ENCODE measurements around the gene AP5B1.

AP5B1 gene

GRCh38 chr11:65803797-65804492 lies 23.2 kb upstream of the AP5B1 start:
- no peak for DNase-seq
- peaks cover 10% of the 10 kb centered on the region for H3K4me1 Mint-ChIP-seq
- no peaks in the 10 kb centered on the region for H3K36me3 Mint-ChIP-seq (ENCODE audit: low read depth)
- H3K27ac Mint-ChIP-seq, result peak overlapping the region; percentile 48
- H3K27me3 Mint-ChIP-seq (ENCODE audit: low read depth, poor library complexity), result peaks cover 39% of the 10 kb centered on the region
- TF ChIP-seq CTCF (IDR thresholded peaks at IDR 0.05), result no peak
- H3K4me3 Mint-ChIP-seq, result no peak overlapping the region
- H3K9me3 Mint-ChIP-seq, result no peaks in the 10 kb centered on the region

GRCh38 chr11:65802841-65803240 lies 22.1 kb upstream of the AP5B1 start:
- Mint-ChIP-seq H3K9me3 (no peaks in the 10 kb centered on the region), H3K27me3 (ENCODE audit: low read depth, poor library complexity) (peaks cover 36% of the 10 kb centered on the region), H3K4me3 (no peak overlapping the region), H3K27ac (no peak overlapping the region), H3K36me3 (ENCODE audit: low read depth) (no peaks in the 10 kb centered on the region), H3K4me1 (peaks cover 13% of the 10 kb centered on the region)
- DNase-seq, result no peak
- no peak for TF ChIP-seq CTCF (IDR thresholded peaks at IDR 0.05)

- no peak for DNase-seq
- no peaks in the 10 kb centered on the region for H3K9me3 Mint-ChIP-seq
- TF ChIP-seq CTCF (IDR thresholded peaks at IDR 0.05), result no peak
- no peaks in the 10 kb centered on the region for H3K36me3 Mint-ChIP-seq (ENCODE audit: low read depth)
- H3K4me1 Mint-ChIP-seq, result peaks cover 20% of the 10 kb centered on the region
- H3K27ac Mint-ChIP-seq, result peak overlapping the region; percentile 36
- H3K27me3 Mint-ChIP-seq (ENCODE audit: low read depth, poor library complexity), result peaks cover 37% of the 10 kb centered on the region
- H3K4me3 Mint-ChIP-seq, result no peak overlapping the region
Observed at GRCh38 chr11:65801153-65801987, 20.6 kb upstream of the AP5B1 start.

GRCh38 chr11:65798882-65799281 lies 18.1 kb upstream of the AP5B1 start:
- no peak for TF ChIP-seq CTCF (IDR thresholded peaks at IDR 0.05)
- H3K4me1 Mint-ChIP-seq, result peaks cover 25% of the 10 kb centered on the region
- no peaks in the 10 kb centered on the region for H3K36me3 Mint-ChIP-seq (ENCODE audit: low read depth)
- H3K27ac Mint-ChIP-seq, result no peak overlapping the region
- H3K4me3 Mint-ChIP-seq, result no peak overlapping the region
- no peaks in the 10 kb centered on the region for H3K9me3 Mint-ChIP-seq
- DNase-seq, result no peak
- H3K27me3 Mint-ChIP-seq (ENCODE audit: low read depth, poor library complexity), result peaks cover 34% of the 10 kb centered on the region

GRCh38 chr11:65797711-65798110 lies 16.9 kb upstream of the AP5B1 start:
- H3K36me3 Mint-ChIP-seq (ENCODE audit: low read depth), result no peaks in the 10 kb centered on the region
- TF ChIP-seq CTCF (IDR thresholded peaks at IDR 0.05), result no peak
- no peak for DNase-seq
- H3K4me1 Mint-ChIP-seq, result peaks cover 28% of the 10 kb centered on the region
- peaks cover 23% of the 10 kb centered on the region for H3K27me3 Mint-ChIP-seq (ENCODE audit: low read depth, poor library complexity)
- H3K9me3 Mint-ChIP-seq, result no peaks in the 10 kb centered on the region
- H3K27ac Mint-ChIP-seq, result no peak overlapping the region
- H3K4me3 Mint-ChIP-seq, result no peak overlapping the region

All from nephron progenitor cell (in vitro differentiated cells).